OCI-LY1 (cell line): ENCODE measurements around the gene PAPPA.

Source experiments
- CTCF ChIP-seq: fragments of 200-600 bp; sonication (generic), shearing (Covaris generic); IDR thresholded peaks from 2 replicates; pipeline ENCODE4 v1.5.1; 2017; ENCODE audit warnings: mild to moderate bottlenecking, antibody characterized with exemption, low read length, moderate library complexity, mixed read lengths
- EZH2 ChIP-seq: fragments of 200-600 bp; sonication (generic), shearing (Covaris generic); IDR thresholded peaks from 2 replicates; pipeline ENCODE4 v1.8.0; 2017; ENCODE audit warnings: borderline replicate concordance, mixed run types, mild to moderate bottlenecking, antibody characterized with exemption, low read length, moderate library complexity, mixed read lengths

GRCh38 chr9:116380496-116380995 is 227.0 kb downstream of the PAPPA start:
- TF ChIP-seq CTCF: no peak
- TF ChIP-seq EZH2: no peak
